GM18505 (cell line): ENCODE measurements around the gene ANKRD16.
"Not testable (repeated sequence)": the region's sequence is repeated elsewhere in the genome, so short reads cannot be mapped to it uniquely, and the experiment has no call there.

ENCODE experiments used
- ATAC-seq: cut with Tn5 transposase; IDR thresholded peaks from one replicate; pipeline ENCODE4 v1.9.1; 2021; ENCODE audit not compliant: unreplicated experiment
- POLR2A ChIP-seq: IDR thresholded peaks from 4 replicates; pipeline ENCODE4 v1.6.1; 2011; ENCODE audit warnings: borderline replicate concordance; ENCODE audit not compliant: insufficient read depth, insufficient read length; ENCODE audit errors: extremely low read depth

Gene ANKRD16

DNA sequence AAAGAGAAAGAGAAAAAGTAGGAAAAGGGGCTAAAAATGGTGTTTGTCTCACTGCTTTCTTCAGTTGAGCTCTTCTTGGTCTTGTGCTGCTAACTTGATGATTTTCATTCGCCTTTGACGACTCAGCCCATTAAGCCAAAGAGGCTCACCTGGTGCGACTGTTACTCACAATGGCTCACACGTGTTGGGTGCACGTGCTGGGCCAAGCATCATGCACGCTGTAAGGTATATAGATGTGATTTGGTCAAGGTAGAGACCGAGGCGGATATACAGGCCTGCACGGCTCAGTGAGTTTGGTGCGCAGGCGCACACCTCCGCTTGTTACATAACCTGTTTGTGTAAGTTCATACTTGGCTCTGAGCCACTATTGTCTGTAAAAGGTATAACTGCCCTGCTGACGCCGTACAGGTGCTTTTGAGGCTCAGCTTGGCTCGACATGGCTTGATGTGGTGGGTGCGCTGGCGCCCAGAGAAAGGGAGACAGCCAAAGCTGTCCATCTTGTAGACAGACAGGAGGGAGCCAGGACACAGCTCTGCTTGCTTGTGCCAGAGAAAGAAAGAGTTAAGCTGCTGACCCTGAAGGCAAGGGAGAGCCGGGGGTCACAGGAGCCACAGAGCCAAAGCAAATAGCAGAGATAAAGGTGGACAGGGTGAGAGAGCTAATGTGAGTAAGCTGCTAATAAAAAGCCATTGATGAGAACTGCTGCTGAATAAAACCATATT, 33.6 kb downstream of the ANKRD16 start:
- TF ChIP-seq POLR2A, result no peak
- no peak for ATAC-seq

DNA sequence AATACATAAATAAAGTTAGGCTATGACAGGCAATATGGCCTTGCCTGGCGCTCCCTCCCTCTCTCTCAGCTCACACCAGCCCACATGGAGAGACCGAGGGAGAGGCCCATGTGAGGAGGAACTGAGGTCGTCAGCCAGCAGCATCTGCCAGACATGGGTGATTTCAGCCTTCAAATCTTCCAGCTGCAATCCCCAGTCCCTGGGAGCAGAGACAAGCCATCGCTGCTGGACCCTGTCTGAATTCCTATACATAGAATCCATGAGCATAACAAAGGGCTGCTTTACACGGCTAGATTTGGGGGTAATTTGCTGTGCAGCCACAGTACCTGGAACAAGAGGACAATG, 35.6 kb downstream of the ANKRD16 start:
- no peak for TF ChIP-seq POLR2A
- ATAC-seq, result no peak

DNA sequence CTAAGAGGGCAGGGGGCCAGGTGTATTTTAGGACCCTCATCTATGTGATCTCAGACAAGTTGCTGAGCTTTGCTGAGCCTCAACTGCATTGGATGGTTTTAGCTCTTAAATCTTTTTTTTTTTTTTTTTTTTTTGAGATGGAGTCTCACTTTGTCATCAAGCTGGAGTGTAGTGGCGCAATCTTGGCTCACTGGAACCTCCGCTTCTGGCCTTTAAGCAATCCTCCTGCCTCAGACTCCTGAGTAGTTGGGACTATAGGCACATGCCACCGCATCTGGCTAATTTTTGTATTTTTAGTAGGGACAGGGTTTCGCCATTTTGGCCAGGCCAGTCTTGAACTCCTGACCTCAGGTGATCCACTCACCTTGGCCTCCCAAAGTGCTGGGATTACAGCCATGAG, 43.0 kb downstream of the ANKRD16 start:
- not testable (repeated sequence) for ATAC-seq

DNA sequence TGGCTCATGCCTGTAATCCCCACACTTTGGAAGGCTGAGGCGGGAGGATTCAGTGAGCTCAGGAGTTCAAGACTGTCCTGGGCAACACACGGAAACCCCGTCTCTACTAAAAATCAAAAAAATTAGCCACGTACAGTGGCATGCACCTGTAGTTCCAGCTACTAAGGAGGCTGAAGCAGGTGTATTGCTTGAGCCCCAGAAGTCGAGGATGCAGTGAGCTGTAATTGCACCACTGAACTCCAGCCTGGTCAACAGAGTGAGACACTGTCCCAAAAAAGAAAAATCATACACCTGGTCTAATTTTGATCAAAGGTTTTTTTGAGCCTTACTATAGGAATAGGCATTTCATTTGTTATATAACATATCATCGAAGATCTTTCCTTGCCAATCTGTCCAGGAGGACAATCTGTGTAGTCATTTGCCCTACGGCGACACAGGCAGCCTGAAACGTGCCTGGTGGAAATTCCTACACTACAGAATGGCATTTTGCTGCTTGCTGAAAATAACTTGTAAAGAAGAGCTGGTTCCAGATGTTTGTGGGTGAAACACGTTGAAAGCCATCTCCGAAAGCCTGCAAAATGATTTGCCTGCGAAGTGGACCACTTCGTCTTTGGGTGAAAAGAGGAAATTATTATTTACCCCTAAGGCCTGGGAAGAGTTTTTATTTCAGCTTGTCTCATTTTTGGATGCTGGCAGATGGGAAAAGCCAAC, 45.2 kb downstream of the ANKRD16 start:
- no peak for ATAC-seq
- no peak for TF ChIP-seq POLR2A

DNA sequence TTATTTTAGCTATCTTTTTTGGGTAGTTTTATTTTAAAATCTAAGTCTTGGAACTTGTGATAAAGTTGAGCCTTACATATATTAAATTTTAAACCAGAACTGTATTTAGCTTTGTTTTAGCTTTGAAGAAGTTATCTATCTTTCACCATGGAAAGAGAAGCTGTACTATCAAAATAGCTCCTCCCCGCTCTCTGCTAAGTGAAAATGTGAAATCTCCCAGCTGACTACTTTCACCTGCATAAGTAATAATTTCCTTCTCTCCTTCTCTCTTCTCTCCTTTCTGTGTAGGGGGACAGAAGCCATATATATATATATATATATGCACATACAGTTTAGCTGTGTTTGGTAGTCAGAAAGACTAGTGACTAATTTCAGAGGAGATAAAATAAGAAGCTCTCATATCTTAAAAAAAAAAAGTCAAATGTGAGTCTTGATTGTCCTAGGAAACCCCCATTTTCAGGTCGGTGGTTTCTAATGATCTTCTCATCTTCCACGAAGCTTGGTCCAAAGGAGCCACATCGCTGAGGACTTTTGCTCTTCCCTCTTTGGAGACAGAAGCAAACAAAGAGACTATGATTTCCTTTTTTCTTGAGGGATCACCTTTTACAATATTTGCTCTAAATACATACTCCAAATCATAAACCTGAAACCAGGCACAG, 45.9 kb downstream of the ANKRD16 start:
- no peak for TF ChIP-seq POLR2A
- ATAC-seq, result no peak

DNA sequence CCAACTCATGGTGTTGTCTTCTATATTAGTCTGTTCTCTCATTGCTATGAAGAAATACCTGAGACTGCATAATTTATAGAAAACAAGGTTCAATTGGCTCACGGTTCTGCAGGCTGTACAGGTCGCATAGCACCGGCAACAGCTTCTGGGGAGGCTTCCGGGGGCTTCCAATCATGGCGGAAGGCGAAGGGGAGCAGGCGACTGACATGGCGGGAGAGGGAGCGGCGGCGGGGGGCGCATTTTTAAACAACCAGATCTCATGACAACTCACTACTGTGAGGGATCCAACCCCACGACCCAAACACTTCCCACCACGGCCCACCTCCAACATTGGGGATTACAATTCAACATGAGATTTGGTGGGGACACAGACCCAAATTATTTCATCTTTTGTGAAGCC, 47.7 kb downstream of the ANKRD16 start:
- TF ChIP-seq POLR2A, result no peak
- no peak for ATAC-seq

DNA sequence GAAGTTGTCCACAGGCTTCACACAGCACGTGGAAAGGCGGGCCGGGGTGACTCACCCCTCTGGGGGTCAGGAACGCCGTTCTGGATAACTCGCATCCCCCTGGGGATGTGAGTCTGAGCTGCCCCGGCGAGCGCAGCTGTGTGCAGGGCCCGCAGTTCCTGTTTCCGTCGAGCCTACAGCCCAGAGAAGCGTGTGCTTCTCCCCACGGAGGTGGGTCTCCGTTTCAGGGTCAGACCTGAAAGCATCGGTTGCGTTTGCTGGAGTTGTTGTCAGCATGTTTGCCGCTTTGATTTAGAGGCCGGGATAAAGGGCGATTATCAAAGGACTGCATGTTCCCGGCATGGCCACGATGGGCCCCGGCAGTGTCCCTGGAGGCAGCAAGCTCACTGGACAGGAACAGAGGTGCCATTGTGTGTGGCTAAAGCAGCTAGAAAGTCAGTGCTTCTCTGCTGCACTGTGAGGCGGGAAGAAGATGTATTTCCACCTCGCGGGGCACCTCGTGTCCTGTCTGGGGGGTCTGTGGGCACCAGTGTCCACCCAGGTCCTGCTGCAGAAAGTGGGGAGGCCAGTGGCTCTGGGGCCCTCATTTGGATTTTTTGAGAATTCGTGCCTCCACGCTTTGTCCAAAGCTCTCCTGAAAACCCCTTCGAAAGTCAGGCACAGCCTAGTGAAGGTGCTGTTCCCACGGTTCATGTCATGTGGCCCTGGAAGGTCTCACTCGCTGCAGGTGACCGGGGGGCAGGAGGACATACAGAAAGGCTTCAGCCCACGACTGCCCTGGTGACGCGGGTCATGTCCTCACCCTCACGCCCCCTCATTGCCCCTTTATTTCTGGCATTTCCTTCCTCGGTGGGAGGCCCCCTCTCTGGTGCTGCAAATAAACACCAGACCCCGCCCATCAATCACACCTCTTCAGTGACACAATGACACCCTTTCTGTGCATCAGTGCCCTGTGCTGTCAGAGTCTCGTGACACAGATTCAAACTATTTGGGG, 49.1 kb downstream of the ANKRD16 start:
- TF ChIP-seq POLR2A, result peak; percentile 89
- ATAC-seq, result peak; percentile 73

DNA sequence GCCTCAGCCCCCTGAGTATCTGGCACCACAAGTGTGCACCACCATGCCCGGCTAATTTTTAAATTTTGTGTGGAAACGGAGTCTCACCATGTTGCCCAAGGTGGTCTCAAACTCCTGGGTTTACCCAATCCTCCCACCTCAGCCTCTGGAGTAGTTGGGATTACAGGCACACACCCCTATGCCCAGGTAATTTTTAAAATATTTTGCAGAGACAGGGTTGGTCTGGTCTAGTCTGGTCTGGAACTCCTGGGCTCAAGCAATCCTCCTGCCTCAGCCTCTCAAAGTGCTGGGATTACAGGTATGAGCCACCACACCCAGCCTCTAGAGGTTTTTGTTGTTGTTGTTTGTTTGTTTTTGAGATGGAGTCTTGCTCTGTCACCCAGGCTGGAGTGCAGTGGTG, 53.5 kb downstream of the ANKRD16 start:
- ATAC-seq, result not testable (repeated sequence)

DNA sequence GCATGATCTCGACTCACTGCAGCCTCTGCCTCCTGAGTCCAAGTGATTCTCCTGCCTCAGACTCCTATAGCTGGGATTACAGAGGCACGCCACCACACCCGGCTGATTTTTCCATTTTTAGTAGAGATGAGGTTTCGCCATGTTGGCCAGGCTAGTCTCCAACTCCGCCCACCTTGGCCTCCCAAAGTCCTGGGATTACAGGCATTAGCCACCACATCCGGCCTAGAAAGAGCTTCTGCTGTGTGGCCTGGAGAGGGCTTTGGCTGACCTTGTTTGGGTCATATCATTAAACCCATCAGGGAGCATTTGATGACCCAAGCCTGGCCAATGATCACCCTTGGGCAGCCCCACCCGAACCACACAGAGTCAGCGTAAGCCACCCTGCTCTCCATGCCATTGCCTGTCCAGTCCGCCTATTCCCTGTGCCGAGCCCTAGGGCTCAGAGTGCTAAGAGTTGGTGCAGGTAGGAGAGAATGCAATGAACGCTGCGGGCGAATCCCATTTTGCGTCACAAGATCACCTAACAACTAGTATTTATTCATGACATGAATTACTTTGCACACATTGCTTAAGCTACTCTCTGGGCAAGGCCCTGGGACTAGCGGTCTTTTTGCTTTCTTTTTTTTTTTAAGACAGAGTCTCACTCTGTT, 54.1 kb downstream of the ANKRD16 start:
- no peak for ATAC-seq

DNA sequence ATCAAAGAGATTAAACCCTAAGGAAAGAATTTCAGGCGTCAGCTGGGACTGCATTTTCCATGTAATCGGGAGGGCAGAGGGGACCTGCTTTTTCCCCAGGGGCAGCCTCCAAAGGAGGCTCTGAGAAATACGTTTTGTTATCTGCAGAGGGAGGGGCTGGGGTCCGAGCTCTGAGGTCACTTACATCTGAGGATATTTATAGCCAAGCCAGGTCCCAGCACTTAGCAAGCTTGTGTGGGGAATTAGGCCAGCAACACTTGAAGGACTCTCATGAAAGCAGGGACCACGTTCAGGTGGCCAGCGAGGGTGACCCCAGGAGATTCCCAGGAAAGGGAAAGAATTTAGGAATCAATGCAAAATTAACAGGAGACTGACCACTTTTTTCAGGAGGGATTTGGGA, 55.9 kb downstream of the ANKRD16 start:
- ATAC-seq, result no peak
- TF ChIP-seq POLR2A, result no peak

More for the DNA sequence above, 54.1 kb downstream of the ANKRD16 start:
- TF ChIP-seq POLR2A, result no peak

DNA sequence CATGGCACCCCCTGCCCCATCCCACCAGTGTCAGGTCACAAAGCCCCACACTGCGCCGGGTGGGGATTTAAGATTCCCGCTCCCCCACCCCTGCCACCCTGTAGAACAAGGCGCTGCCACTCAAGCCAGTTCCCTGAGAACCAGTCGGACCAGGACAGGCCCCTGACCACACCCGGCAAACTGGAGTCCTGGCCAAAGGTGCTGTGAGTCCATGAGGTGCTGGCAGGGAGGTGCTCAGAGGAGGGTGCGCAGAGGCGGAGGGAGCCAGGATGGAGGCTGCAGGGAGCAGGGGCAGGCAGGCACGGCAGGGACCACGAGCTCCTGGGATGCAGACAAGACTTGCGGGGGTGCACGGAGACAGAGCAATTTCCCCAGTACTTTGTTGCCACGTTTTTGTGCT, 56.7 kb downstream of the ANKRD16 start:
- no peak for ATAC-seq
- no peak for TF ChIP-seq POLR2A

DNA sequence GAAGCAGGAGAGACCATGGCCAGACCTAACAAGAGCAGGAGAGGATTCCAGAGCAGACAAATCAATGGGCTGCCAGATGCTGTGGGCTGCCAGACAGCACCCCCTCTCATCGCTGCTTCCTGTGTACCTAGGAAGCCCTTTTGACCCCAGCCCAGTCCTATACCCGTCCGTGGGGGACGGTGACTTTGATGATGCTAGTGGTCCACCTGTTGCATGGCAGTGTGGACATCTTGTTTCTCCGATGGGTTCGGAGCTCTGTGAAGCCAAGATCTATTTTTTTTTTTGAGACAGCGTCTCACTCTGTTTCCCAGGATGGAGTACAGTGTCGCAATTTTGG, 58.3 kb downstream of the ANKRD16 start:
- TF ChIP-seq POLR2A, result no peak
- ATAC-seq, result no peak

DNA sequence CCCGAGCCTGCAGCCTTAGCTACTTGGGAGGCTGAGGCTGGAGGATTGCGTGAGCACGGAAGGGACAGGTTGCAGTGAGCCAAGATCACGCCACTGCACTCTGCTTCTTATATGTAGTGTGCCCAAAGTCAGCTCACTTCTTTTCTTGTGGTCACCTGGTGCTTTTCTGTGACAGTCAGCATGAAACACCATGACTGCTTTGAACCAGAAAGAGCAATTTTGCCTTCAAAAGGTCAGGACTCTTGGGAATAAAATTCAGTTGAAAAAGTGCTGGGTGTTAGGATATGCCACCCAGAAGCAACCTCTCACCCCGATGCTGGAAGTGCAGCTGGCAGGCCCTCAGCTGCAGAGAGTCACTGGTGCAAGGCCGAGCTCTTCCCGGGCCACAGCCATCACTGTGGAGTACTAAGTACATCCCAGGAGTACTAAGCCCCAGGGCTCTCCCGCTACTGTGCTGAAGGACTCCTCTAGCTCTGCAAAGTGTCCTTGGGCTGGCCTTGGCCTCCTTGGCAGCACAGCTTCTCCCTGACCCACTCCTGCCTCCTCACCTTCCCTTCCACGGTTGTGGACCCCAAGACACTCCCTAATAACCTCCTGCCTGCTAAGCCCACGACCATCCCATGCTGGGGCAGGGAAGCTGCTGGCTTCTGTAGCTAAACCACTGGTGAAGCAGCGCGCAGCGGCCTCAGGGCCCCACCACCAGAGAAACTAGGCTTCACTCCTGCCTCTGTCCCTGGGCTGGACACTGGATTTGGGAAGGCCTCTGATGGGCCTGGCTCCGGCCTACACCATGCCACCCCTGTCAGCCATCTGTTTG, 58.9 kb downstream of the ANKRD16 start:
- TF ChIP-seq POLR2A, result no peak
- ATAC-seq, result no peak

DNA sequence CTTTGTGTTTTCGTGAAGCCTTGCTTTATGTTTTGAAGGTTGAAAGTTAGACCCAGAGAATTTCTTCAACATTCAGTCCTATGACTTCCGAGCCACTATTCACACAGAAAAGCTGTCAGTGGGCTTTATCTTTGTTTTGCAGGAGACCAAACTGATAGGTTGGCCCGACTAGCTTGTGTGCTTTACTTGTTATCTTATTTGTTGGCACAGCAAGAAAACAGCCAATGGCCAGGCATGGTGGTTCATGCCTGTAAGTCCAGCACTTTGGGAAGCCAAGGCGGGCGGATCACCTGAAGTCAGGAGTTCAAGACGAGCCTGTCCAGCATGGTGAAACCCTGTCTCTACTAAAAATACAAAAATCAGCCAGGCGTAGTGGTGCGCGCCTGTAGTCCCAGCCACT, 60.4 kb downstream of the ANKRD16 start:
- no peak for TF ChIP-seq POLR2A
- ATAC-seq, result no peak
